SU-DHL-6 (cell line): ENCODE data around the gene THAP12.

ENCODE experiments used
- CTCF ChIP-seq: fragments of 200-600 bp; sonication (generic); IDR thresholded peaks from one replicate; pipeline ENCODE4 v1.5.1; 2017; ENCODE audit warnings: antibody characterized with exemption, mild to moderate bottlenecking, low read length, moderate library complexity; ENCODE audit not compliant: insufficient read depth, poor library complexity, severe bottlenecking
- EZH2phosphoT487 ChIP-seq: fragments of 200-600 bp; sonication (generic), shearing (Covaris generic); conservative IDR thresholded peaks from 2 replicates; pipeline ENCODE4 v1.6.1; 2018; ENCODE audit warnings: mild to moderate bottlenecking, antibody characterized with exemption, low read length, moderate library complexity, mixed read lengths

GRCh38 chr11:76347466-76347865 is 33.5 kb downstream of the THAP12 start:
- TF ChIP-seq CTCF: no peak
- no peak for TF ChIP-seq EZH2phosphoT487
